ENCODE results near the gene TMEM223.

DNA sequence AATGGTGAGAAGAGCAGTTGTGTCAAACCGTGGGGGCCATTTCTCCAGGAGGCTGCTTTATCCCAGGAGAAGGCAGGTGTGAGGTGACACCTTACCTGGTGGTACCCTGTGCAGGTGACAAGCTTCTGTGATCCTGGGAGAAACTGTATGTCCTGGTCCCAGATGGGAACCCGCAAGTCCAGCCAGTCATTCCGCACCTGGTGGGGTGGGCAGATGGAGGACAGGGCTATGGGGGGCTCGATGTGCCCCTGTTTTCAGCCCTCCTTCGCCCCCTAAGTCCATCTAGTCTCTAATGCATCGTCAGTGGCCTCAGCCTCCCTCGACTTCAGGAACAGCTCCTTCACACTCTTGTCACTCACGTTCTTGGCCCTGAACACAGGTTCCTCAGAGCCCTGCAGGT, 43.5 kb upstream of the TMEM223 start:
- TF ChIP-seq, protein P1, sequence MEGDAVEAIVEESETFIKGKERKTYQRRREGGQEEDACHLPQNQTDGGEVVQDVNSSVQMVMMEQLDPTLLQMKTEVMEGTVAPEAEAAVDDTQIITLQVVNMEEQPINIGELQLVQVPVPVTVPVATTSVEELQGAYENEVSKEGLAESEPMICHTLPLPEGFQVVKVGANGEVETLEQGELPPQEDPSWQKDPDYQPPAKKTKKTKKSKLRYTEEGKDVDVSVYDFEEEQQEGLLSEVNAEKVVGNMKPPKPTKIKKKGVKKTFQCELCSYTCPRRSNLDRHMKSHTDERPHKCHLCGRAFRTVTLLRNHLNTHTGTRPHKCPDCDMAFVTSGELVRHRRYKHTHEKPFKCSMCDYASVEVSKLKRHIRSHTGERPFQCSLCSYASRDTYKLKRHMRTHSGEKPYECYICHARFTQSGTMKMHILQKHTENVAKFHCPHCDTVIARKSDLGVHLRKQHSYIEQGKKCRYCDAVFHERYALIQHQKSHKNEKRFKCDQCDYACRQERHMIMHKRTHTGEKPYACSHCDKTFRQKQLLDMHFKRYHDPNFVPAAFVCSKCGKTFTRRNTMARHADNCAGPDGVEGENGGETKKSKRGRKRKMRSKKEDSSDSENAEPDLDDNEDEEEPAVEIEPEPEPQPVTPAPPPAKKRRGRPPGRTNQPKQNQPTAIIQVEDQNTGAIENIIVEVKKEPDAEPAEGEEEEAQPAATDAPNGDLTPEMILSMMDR (IDR thresholded peaks at IDR 0.05), result no peak
- TF ChIP-seq POLR2A (IDR thresholded peaks at IDR 0.05), result no peak

Data from Peyer's patch (tissue), 4 donors.